GM12874 (cell line): Measurements from ENCODE around the gene ACOT11.

ENCODE experiments used
- TF ChIP-seq, protein P1 (sequence below): IDR thresholded peaks from 2 replicates; pipeline ENCODE4 v1.5.1; 2011; ENCODE audit warnings: low read depth, mild to moderate bottlenecking, control low read depth, low read length, moderate library complexity; ENCODE audit not compliant: insufficient read depth

ACOT11 gene

DNA sequence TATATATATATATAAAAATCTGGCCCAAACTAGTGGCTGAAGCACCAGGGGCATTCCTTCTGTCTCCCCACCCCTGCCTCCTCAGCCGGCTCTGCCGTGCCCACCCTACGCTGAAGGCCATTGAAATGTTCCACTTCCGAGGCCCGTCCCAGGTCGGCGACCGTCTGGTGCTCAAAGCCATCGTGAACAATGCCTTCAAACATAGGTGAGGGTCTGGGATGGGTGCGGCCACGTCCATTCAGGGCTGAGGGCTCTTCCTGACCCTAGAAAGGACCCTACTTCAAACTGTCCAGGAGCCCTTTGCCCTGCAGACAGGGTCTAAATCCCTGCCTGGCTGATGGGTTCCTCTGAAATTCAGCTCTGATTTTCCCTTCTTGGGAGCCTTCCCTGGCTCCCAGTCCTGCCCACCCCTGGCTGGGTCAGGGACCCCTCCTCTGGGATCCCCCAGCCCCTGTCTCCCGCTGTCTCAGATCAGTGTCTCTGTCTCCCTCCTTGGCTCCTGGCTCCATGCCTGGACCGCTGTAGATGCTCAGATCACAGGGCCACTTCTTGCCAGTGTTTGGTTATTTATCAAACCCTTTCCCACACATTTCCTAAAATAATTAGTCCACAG, 51.3 kb downstream of the ACOT11 start:
- TF ChIP-seq, protein P1, sequence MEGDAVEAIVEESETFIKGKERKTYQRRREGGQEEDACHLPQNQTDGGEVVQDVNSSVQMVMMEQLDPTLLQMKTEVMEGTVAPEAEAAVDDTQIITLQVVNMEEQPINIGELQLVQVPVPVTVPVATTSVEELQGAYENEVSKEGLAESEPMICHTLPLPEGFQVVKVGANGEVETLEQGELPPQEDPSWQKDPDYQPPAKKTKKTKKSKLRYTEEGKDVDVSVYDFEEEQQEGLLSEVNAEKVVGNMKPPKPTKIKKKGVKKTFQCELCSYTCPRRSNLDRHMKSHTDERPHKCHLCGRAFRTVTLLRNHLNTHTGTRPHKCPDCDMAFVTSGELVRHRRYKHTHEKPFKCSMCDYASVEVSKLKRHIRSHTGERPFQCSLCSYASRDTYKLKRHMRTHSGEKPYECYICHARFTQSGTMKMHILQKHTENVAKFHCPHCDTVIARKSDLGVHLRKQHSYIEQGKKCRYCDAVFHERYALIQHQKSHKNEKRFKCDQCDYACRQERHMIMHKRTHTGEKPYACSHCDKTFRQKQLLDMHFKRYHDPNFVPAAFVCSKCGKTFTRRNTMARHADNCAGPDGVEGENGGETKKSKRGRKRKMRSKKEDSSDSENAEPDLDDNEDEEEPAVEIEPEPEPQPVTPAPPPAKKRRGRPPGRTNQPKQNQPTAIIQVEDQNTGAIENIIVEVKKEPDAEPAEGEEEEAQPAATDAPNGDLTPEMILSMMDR = no peak

DNA sequence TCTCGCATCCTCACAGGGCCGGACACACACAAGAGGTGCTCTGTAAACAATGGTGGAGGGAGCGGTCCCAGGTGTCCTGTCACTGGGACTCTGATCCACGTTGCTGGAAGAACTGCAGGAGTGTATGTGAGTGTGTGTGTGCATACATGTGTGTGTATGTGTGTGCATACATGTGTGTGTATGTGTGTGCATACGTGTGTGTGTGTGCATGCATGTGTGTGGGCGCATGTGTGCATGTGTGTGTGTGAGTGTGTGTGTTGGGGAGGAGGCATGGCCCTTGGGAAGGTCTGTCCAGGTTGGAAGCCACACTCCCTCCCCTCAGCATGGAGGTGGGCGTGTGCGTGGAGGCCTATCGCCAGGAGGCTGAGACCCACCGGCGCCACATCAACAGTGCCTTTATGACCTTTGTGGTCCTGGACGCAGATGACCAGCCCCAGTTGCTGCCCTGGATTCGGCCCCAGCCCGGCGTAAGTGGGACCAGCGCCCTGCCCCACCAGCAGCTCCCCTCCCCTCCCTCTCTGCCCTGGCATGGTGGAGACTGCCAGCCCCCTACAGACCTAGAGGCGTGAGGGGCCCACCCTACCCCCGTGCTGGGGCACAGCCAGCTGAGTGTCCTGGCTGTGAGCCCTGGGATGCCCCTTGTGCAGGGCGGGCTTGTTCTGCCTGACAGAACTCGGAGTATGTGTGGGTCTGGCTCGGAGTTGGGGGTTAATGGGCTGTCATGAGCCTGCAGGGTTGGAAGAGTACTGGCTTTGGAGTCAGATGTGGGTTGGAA, 53.1 kb downstream of the ACOT11 start:
- TF ChIP-seq, protein P1 = no peak

DNA sequence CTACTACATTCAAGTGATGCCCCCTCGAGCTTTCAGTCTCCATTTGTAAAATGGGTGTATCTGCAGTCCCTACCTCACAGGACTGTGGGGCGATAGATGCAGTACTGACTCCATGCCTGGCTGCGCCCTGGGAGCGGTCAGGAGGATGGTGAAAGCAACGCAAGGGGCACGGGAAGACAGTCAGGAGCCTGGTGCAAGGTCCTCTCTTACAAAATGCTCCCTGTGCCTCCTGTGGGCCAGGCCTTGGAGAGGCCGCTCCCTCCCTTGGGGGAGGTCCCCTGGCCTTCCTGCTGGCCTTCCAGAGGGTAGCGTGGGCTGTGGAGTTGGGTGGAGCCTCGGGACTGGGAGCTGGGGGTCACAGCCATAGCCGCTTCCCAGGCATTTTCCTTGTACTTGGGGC, 53.7 kb downstream of the ACOT11 start:
- TF ChIP-seq, protein P1 = no peak

DNA sequence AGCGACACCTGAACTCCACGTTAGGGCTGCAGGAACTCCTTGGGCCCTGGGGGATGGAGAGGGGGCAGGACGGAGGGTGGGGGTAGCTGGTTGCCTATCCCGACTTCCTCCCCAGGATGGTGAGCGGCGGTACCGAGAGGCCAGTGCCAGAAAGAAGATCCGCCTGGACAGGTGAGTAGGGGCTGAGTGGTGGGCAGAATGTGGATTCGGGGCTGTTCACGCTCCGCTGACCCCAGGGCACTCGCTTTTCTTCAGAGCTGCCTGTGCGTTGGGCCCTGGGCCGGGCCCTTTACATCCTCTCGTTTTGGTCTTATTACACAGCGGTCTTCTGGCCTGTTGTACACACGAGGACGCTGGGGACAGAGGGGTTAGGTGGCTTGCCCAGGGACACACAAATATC, 54.5 kb downstream of the ACOT11 start:
- TF ChIP-seq, protein P1 = no peak

DNA sequence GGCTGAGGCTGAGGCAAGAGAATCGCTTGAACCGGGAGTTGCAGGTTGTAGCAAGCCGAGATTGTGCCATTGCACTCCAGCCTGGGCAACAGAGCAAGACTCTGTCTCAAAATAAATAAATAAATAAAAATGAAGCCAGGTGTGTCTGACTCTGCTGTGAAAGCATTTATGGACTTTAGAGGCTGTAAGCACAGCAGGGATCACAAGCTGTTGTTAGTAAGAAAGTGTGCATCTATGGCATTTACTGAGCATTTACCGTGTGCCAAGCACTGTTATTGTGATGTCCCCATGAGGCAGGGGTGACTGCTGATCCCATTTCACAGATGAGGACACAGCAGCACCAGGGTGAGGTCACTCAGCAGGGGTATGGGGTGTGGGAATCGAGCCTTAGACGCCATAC, 55.2 kb downstream of the ACOT11 start:
- TF ChIP-seq, protein P1 = no peak

DNA sequence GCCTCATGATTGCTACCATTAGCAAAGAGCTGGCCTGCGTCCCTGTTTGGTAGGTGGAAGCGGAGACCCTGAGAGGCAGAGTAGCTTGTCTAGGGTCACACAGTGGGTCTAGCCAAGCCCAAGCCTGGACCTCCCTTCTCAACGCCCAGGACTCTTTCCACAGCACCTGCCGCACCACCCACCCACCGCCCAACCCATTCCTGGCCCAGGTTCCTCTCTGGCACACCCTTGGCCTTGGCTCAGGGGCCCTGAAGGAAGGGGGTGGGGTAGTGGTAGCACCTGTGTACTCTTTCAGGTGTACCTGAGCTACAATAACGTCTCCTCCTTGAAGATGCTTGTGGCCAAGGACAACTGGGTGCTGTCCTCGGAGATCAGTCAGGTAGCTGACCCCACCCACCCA, 56.0 kb downstream of the ACOT11 start:
- TF ChIP-seq, protein P1 = no peak

DNA sequence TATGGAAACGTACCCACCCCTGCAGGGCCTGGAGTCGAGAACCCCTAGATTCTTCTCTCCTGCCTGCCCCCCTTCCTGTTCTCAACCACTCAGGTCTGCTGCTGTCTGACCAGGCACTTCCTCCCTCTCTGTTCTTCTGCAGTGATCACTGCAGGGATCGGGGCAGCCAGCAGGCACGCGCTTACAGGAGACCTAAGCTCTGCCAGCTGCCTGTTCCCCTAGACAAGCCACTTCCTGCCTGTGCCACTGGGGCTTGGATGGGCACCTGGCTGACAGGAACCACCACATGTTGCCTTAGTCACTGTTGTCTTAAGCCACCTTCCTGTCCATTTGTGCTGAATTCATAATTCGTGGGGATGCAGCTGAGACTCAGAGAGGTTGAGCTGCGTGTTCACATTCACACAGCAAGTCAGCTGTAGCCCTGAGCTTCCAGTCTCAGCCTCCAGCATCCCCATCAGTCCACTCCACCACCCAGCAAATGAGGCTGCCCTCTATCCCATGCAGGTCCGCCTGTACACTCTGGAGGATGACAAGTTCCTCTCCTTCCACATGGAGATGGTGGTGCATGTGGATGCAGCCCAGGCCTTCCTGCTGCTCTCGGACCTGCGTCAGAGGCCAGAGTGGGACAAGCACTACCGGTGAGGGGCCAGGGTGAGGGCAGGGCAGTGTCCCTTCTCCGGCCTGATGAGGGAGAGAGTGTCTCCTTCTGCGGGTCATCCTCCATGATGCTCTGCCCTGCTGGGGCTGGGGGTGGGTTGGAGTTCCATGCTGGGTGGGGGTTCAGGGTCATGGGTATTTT, 56.7 kb downstream of the ACOT11 start:
- TF ChIP-seq, protein P1 = no peak
